CD14-positive monocyte (primary cell): Measurements from ENCODE around the gene ZBTB26. TPM values are rescaled to one million over a fixed set of nuclear protein-coding genes. Genes with fewer than 3 reads are reported as not detected.
"Not testable (repeated sequence)": the region's sequence is repeated elsewhere in the genome, so short reads cannot be mapped to it uniquely, and the experiment has no call there.

Source experiments
- DNase-seq, 3 donors: peaks; one replicate each; pipeline ENCODE4 v3.0.0-alpha.2; 2011 to 2022
- H2AFZ ChIP-seq: 2 replicates; pipeline ENCODE4 v1.6.0; 2012; ENCODE audit warnings: mild to moderate bottlenecking, low read depth, low read length, inconsistent platforms; ENCODE audit not compliant: insufficient read depth, poor library complexity, severe bottlenecking
- H3K27ac ChIP-seq, 2 donors: 1 replicate in 1 of 2; 2 replicates in 1 of 2; pipeline ENCODE4 v1.5.1; 2012 to 2013; ENCODE audit warnings: low read length in 2 of 2, control low read depth in 1 of 2, inconsistent platforms in 1 of 2, low read depth in 1 of 2, mild to moderate bottlenecking in 1 of 2
- H3K27me3 ChIP-seq, 2 donors: one replicate each; pipeline versions ENCODE4 v1.6.0 to v1.6.1; 2011 to 2013; ENCODE audit warnings: low read length in 2 of 2; ENCODE audit not compliant: control insufficient read depth in 2 of 2, insufficient read depth in 2 of 2
- H3K36me3 ChIP-seq, 2 donors: replicated peaks in 1 of 2; 1 replicate in 1 of 2; 2 replicates in 1 of 2; pipeline versions ENCODE4 v1.5.1 to v1.6.1; 2012 to 2013; ENCODE audit warnings: low read length in 2 of 2, control low read depth in 1 of 2, inconsistent platforms in 1 of 2, mild to moderate bottlenecking in 1 of 2; ENCODE audit not compliant: insufficient read depth in 2 of 2, control insufficient read depth in 1 of 2
- H3K4me1 ChIP-seq, 2 donors: 1 replicate in 1 of 2; 2 replicates in 1 of 2; pipeline versions ENCODE4 v1.5.1 to v1.6.1; 2012 to 2013; ENCODE audit warnings: low read length in 2 of 2, control low read depth in 1 of 2, inconsistent platforms in 1 of 2, mild to moderate bottlenecking in 1 of 2, moderate library complexity in 1 of 2; ENCODE audit not compliant: insufficient read depth in 2 of 2, control insufficient read depth in 1 of 2
- H3K4me2 ChIP-seq: replicated peaks from 2 replicates; pipeline ENCODE3; 2012; ENCODE audit warnings: low read length, moderate library complexity, mild to moderate bottlenecking; ENCODE audit not compliant: poor library complexity, severe bottlenecking; ENCODE audit errors: extremely low read depth
- H3K4me3 ChIP-seq, 3 experiments: fragments of 200-600 bp in 1 of 3; sonication (generic) in 1 of 3; replicated peaks in 1 of 3; 1 replicate in 2 of 3; 2 replicates in 1 of 3; pipeline ENCODE4 v1.5.1; 2011 to 2013; ENCODE audit warnings: low read length in 3 of 3, mild to moderate bottlenecking in 3 of 3, control low read depth in 2 of 3, low read depth in 2 of 3, inconsistent platforms in 1 of 3, moderate library complexity in 1 of 3
- H3K79me2 ChIP-seq: 2 replicates; pipeline ENCODE4 v1.6.0; 2012; ENCODE audit warnings: mild to moderate bottlenecking, control low read depth, inconsistent platforms, low read length, moderate library complexity; ENCODE audit not compliant: insufficient read depth
- H3K9ac ChIP-seq: 2 replicates; pipeline ENCODE4 v1.6.0; 2017; ENCODE audit warnings: low read length, mild to moderate bottlenecking; ENCODE audit not compliant: insufficient read depth, poor library complexity, severe bottlenecking
- H3K9me3 ChIP-seq, 2 donors: replicated peaks in 1 of 2; 1 replicate in 1 of 2; 2 replicates in 1 of 2; pipeline versions ENCODE4 v1.5.1 to v1.6.1; 2012 to 2013; ENCODE audit warnings: low read length in 2 of 2, control low read depth in 1 of 2; ENCODE audit not compliant: control insufficient read depth in 1 of 2, insufficient read depth in 1 of 2
- H4K20me1 ChIP-seq: 2 replicates; pipeline ENCODE4 v1.6.0; 2012; ENCODE audit warnings: mild to moderate bottlenecking, low read length, control low read depth, moderate library complexity; ENCODE audit not compliant: insufficient read depth
- H3K27ac Mint-ChIP-seq, 7 donors: one replicate each; pipeline ENCODE4 v1.8.0; 2020; ENCODE audit warnings: mild to moderate bottlenecking in 7 of 7, mixed read lengths in 7 of 7, moderate library complexity in 6 of 7, inconsistent platforms in 2 of 7
- H3K27me3 Mint-ChIP-seq, 3 donors: one replicate each; pipeline ENCODE4 v1.8.0; 2021 to 2022; ENCODE audit warnings: low read depth in 3 of 3, mild to moderate bottlenecking in 3 of 3, mixed read lengths in 3 of 3, moderate library complexity in 3 of 3, inconsistent platforms in 1 of 3
- H3K36me3 Mint-ChIP-seq, 2 donors: one replicate each; pipeline ENCODE4 v1.8.0; 2020; ENCODE audit warnings: mixed read lengths in 2 of 2, inconsistent platforms in 1 of 2, mild to moderate bottlenecking in 1 of 2
- H3K4me1 Mint-ChIP-seq: one replicate; pipeline ENCODE4 v1.8.0; 2020; ENCODE audit warnings: mild to moderate bottlenecking, mixed read lengths
- H3K4me3 Mint-ChIP-seq, 2 donors: one replicate each; pipeline ENCODE4 v1.8.0; 2020; ENCODE audit warnings: mild to moderate bottlenecking in 2 of 2, mixed read lengths in 2 of 2, moderate library complexity in 1 of 2
- H3K9me3 Mint-ChIP-seq, 7 donors: one replicate each; pipeline ENCODE4 v1.8.0; 2020 to 2022; ENCODE audit warnings: mixed read lengths in 7 of 7, mild to moderate bottlenecking in 6 of 7, moderate library complexity in 6 of 7, inconsistent platforms in 2 of 7
- CTCF ChIP-seq: fragments of 200-600 bp; IDR thresholded peaks from one replicate; pipeline ENCODE4 v1.8.0; 2022; ENCODE audit warnings: antibody characterized with exemption, mild to moderate bottlenecking
- WGBS: methylation state at CpG from one replicate; pipeline ENCODE4 v1.1.5; 2013; ENCODE audit warnings: missing lambda C conversion rate; ENCODE audit not compliant: insufficient coverage; 5-methylcytosine and 5-hydroxymethylcytosine counted together
- intact Hi-C, 2 donors: fragments of 100-400 bp; cut with micrococcal nuclease; formaldehyde crosslinking; loops; one replicate each; pipeline versions ENCODE4 v1.15.0 to v1.15.1; 2023
- polyA plus RNA-seq, 3 donors: library from polyadenylated mRNA; depleted of rRNA in 1 of 3; unstranded in 2 of 3; stranded (reverse) in 1 of 3; fragments of 300-500 nt in 2 of 3; fragments of >200 nt in 1 of 3; fragmentation: Illumina TruSeq in 2 of 3; gene quantifications; 1 replicate in 2 of 3; 2 replicates in 1 of 3; pipeline ENCODE4 v1.2.3, GENCODE V29; 2012 to 2021

Gene ZBTB26
- polyA plus RNA-seq, 3 donors: 0.42 to 5.1 (median 0.48) TPM

DNA sequence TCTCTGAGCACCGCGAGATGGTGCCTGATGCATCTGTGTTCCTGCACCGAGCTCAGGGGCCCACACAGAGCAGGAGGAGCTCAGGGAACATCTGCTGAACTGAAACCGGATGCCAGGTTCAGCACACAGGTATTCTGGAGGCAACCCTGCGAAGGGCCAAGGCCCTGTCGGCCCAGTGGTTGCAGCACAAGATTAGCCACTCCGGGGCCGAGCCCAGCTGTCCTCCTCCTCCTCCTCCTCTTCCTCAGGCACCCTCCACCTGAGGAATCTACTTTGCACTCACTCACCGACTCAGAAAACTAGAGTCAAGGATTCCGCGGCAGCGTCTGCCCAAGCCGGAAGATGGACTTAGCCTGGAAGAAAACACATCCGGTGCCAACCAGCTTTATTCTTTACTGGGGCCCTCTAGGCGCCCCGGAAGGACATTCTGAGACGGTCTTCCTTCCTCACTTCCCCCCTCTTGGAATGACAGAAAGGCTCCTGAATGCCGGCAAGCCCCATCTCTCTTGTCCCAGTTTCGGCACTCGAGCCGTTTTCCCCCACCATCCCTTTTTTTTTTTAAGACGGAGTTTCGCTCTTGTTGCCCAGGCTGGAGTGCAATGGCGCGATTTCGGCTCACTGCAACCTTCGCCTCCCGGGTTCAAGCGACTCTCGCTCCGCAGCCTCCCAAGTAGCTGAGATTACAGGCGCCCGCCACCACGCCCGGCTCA lies 18.2 kb downstream of the ZBTB26 start, which contains the start of gene ZBTB6:
Gene ZBTB6, minus strand, starts transcription at position 360 of the 710 bp plus-strand sequence. CDS start 1,251 bp downstream, outside the sequence.
- peak within 1 kb of the TSS; percentile 90 to 95 for H3K27ac ChIP-seq
- H3K79me2 ChIP-seq: peaks cover 40% of the 10 kb centered on the region
- H3K27ac Mint-ChIP-seq: peak within 1 kb of the TSS; percentile 87 to 98 (median 97)
- H3K4me3 ChIP-seq: peak within 1 kb of the TSS; percentile 70 to 99 (median 86)
- intact Hi-C loops: no loop called here
- peaks cover 7% of the 10 kb centered on the region for H4K20me1 ChIP-seq
- peaks cover 0 to 2% (median 0%) of the 10 kb centered on the region in 3 donors for H3K27me3 Mint-ChIP-seq
- WGBS: under 1% methylated on average over 31 of the region's 35 CpGs
- DNase-seq: peak; percentile 49 to 86 (median 79)
- no peaks in the 10 kb centered on the region for H3K9me3 ChIP-seq
- peaks cover 13% of the 10 kb centered on the region for H3K4me1 Mint-ChIP-seq
- H3K4me1 ChIP-seq: peaks cover 13 to 18% of the 10 kb centered on the region in 2 donors
- H2AFZ ChIP-seq: peak within 1 kb of the TSS; percentile 96
- no peaks in the 10 kb centered on the region for H3K9me3 Mint-ChIP-seq
- peaks cover 22 to 30% of the 10 kb centered on the region in 2 donors for H3K36me3 Mint-ChIP-seq
- peaks cover 23 to 41% of the 10 kb centered on the region in 2 donors for H3K36me3 ChIP-seq
- peak within 1 kb of the TSS; percentile 88 for H3K4me2 ChIP-seq
- no peaks in the 10 kb centered on the region for H3K27me3 ChIP-seq
- peak within 1 kb of the TSS; percentile 98 for H3K4me3 Mint-ChIP-seq
- no peak for TF ChIP-seq CTCF
- peak within 1 kb of the TSS; percentile 85 for H3K9ac ChIP-seq

GRCh38 chr9:122912671-122912963 lies 18.7 kb downstream of the ZBTB26 start:
- H3K79me2 ChIP-seq: peaks cover 40% of the 10 kb centered on the region
- peak overlapping the region; percentile 96 for H2AFZ ChIP-seq
- peaks cover 20 to 36% of the 10 kb centered on the region in 2 donors for H3K36me3 ChIP-seq
- no peak for TF ChIP-seq CTCF
- DNase-seq: peak in 1 of 3 donors; percentile 43
- Mint-ChIP-seq H3K36me3 (peaks cover 26 to 32% of the 10 kb centered on the region in 2 donors), H3K27ac (peak overlapping the region; percentile 87 to 98 (median 97)), H3K4me3 (peak overlapping the region; percentile 98), H3K4me1 (peaks cover 13% of the 10 kb centered on the region), H3K9me3 (no peaks in the 10 kb centered on the region), H3K27me3 (peaks cover 0 to 2% (median 0%) of the 10 kb centered on the region in 3 donors)
- peak overlapping the region; percentile 85 for H3K9ac ChIP-seq
- peaks cover 13 to 18% of the 10 kb centered on the region in 2 donors for H3K4me1 ChIP-seq
- H3K27me3 ChIP-seq: no peaks in the 10 kb centered on the region
- H4K20me1 ChIP-seq: peaks cover 7% of the 10 kb centered on the region
- 3% methylated on average over 9 of the region's 9 CpGs for WGBS
- peak overlapping the region; percentile 70 to 99 (median 86) for H3K4me3 ChIP-seq
- intact Hi-C loops: no loop called here
- peak overlapping the region; percentile 88 for H3K4me2 ChIP-seq
- peak overlapping the region; percentile 90 to 95 for H3K27ac ChIP-seq
- no peaks in the 10 kb centered on the region for H3K9me3 ChIP-seq

DNA sequence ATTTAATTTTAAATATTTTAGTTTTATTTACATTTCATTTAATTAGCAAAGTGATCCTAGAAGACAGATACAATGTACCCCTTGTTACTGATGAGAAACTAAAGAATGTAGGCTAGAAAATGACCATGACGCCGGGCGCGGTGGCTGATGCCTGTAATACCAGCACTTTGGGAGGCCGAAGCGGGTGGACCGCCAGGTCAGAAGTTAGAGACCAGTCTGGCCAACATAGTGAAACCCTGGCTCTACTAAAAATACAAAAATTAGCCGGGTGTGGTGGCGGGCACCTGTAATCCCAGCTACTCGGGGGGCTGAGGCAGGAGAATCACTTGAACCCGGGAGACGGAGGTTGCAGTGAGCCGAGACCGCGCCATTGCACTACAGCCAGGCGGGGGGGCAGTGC lies 25.2 kb downstream of the ZBTB26 start:
- H2AFZ ChIP-seq, H4K20me1 ChIP-seq, H3K9me3 Mint-ChIP-seq, H3K27me3 ChIP-seq, H3K27ac ChIP-seq, H3K27ac Mint-ChIP-seq, H3K27me3 Mint-ChIP-seq, H3K4me3 Mint-ChIP-seq, H3K9me3 ChIP-seq, H3K9ac ChIP-seq, H3K4me2 ChIP-seq, H3K4me3 ChIP-seq, DNase-seq: not testable (repeated sequence)
- WGBS: 95% methylated on average over 13 of the region's 16 CpGs
- Histone ChIP-seq H3K36me3 (peaks cover 12 to 27% of the 10 kb centered on the region in 2 donors), H3K79me2 (peaks cover 50% of the 10 kb centered on the region), H3K4me1 (peaks cover 19 to 25% of the 10 kb centered on the region in 2 donors)
- Mint-ChIP-seq H3K4me1 (peaks cover 16% of the 10 kb centered on the region), H3K36me3 (peaks cover 18 to 25% of the 10 kb centered on the region in 2 donors)
- intact Hi-C loops: loop anchor here in 1 of 2 donors (5.0 to 10.0 kb wide), 3 partner anchors 89 to 809 kb away; partner anchors contain the start of genes MRRF and RBM18
